GM21786 (cell line): Measurements from ENCODE around the gene ASTN1.

Experiments
- ATAC-seq: cut with Tn5 transposase; IDR thresholded peaks from one replicate; pipeline ENCODE4 v1.9.1; 2021; ENCODE audit not compliant: unreplicated experiment

Gene ASTN1

DNA sequence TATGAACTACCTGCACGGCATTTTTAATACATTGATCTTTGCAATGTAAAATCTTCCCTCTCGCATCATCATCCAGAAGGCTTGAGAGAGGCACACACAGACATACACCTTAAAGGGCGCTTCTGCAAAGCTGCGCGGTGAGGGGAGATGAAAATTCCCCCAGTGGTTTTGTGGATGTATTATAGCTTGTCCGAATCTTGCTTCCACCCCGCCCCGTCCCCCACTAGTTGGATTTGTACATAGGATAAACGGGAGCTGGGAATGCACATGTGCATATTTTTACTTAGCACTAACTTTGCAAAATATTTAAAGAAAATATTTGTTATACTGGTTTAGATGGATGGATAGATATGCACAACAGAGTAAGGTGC, 542 bp upstream of the ASTN1 start:
- ATAC-seq, result no peak

- no peak for ATAC-seq
These were observed 600 bp downstream of the ASTN1 start for GRCh38 chr1:177163844-177164379.

DNA sequence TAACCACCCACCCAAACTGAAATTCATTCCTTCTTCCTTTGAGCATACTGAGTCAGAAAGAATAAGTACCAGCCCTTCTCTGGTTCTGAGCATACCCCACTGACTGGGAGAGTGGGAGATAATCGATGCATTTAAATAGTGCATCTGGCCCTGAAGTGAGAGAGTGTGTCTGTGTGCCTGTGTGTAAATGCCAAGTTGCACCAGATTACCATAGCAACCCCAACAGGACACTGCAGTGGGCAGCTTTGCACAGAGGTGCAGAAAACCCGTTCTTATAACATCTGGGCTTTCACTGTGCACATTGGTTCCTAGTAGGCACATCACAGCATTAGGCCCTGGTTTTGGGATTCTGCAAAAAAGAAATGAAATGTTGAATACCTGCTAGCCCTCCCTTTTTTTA, 2.3 kb downstream of the ASTN1 start:
- no peak for ATAC-seq

DNA sequence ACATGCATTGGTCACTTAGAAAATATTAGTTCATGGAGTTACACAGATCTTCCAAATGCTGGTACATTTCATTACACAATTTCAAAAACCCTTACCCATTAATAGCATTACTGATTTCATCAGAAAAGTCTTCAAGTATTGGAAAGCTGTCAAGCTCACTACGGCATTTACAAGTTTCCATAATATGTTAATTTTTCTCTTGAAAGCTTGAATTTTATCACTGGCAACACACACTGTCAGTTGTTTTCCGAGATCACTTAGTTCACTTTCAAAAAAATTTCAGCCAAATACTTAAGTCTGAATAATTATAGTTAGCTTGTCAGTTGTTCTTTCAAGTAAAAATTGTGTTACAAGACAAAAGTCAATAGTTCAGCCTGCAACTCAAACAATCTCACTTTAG, 18.0 kb downstream of the ASTN1 start:
- ATAC-seq, result no peak

DNA sequence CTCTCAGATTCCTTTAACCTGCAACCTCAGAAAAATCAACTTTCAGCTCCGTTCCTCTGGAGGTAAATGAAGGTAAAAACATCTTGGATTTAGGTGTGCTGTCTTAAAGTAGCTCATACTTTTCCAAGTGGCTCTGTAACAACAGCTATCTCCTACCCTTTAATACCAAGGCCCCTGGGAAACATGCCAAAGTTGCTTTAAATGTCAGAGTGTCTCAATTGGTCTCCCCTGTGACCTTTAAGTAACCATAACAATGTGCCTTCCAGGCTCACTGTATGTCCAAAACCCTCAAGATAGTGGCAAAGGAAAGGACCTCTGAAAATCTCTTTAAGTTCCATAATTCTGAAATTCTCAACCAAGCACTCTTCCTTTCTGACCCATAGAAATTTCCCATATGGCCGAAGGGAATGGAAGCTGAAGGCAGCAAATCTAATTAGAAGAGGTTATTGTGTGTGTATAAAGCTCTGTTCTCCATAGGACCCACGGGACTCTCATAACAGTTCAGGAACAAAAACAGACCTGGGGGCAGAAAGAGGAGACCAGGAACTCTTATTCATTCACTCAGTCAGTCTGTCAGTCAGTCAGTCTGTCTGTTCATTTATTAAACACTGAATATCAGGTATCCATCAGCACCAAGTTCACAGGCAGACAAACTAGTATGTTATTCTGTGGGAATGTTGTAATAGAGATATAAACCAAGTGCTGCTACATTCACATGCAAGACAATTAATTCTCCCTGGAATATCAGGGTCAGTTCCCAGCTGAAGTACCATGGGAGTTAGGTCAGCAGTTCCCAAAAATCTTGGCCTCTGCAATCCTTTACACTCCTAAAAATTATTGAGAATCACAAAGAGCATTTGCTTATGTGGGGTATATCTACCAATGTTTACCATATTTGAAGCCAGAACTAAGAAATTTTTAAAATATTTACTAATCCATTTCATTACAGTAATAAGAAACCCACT, 19.1 kb downstream of the ASTN1 start:
- ATAC-seq, result no peak

GRCh38 chr1:177142791-177143271, 21.7 kb downstream of the ASTN1 start:
- no peak for ATAC-seq

- ATAC-seq, result no peak
These were observed 22.5 kb downstream of the ASTN1 start for GRCh38 chr1:177142010-177142409.

DNA sequence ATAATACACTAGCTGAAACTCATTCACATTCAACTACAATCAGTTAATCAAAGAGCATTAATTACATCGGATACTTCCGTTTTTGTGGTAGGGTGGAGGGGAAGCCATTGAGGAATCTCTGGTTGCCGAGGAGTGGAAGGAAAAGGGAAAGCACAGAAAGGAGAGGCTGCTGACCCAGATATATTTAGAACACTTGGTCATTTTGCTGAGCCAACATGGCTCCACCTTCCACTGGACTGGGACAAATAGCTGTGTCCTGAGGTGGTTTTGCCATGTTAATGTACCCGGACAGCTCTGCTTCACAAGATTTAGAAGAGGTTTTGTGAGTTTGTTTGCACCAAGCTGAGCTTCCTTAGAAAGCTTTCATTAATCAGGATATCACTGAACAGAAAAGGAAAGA, 26.2 kb downstream of the ASTN1 start:
- ATAC-seq, result no peak

DNA sequence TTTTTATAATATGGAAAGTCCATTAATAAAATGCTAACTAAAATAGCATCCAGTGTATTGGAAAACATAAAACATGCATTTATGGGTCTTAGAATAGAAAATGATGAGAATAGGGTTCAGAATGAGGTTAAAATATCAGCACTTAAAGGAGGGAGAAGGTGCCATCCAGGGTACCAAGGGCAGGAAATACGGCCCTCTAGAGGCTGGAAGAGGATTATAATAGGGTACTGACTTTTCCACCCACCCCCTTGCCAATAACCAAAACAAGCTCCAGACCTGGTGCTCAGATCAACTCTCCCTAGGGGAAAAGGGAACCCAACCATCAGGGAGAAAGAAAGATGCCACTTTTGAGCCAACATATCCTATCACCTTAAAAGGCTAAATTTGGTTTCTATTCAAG, 26.7 kb downstream of the ASTN1 start:
- ATAC-seq, result no peak

DNA sequence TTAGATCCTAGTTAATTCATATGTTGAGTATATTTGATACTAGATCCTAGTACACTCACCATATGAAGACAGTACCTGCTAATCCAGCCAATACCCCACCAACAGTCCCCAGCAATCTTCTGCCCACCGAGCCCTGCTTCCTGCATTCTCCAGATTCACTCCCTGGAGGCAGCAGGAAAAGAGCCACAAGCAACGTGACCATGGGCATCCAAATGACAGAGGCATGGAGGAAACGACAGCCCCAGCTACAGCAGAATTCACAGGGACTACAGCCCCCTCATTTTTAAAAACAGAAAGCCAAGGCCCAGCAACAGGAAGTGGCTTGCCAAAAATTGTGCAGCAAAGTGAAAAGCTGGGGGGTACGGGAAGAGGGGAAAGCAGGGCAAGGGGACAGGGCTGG, 29.3 kb downstream of the ASTN1 start:
- ATAC-seq, result no peak

GRCh38 chr1:177133977-177134538, 30.5 kb downstream of the ASTN1 start:
- ATAC-seq, result no peak

DNA sequence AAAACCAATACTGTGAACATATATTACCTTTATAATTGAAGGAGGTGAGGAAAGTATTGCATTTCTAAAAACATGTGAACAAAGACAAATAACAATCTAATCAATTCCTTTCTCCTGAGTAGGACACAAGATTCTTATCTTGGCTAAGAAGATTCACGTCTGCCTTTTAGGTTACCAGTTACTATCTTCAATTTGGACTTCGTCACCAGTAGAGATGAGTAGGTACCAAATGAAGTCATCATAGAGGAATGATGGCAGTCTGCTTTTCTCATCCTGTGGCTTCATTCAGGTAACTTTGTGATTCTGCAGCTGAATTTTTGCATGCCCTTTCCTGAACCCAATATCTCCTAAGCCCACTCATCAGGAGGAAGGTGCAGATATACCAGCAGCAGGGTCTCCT, 32.4 kb downstream of the ASTN1 start:
- ATAC-seq, result no peak

GRCh38 chr1:177131723-177132122, 32.8 kb downstream of the ASTN1 start:
- ATAC-seq, result no peak

DNA sequence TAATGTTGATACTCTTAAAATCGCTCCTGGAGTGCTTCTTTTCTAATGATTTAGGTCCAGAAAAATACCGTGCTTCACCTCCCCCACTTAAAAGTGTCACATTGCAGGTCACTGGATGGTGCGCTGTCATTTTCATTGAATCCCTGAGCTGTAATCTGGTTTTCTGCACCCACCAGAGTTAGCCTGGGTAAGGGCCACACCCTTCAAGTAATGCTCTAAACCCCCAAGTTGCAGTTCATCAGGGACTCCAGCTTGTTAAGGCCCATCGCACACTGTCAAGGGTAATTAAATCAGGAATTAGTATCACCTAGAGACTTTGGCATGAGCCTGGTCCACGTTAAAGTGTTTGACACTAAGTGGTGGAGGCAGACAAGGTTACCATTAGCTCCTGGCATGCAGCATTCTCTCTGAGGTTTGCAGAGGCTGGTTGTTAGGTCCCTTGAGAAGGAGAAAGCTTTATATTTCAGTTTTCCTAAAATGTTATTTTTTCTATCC, 34.0 kb downstream of the ASTN1 start:
- no peak for ATAC-seq

- ATAC-seq, result no peak
These were observed 35.7 kb downstream of the ASTN1 start for GRCh38 chr1:177128665-177129281.

- no peak for ATAC-seq
These were observed 38.2 kb downstream of the ASTN1 start for GRCh38 chr1:177126267-177126666.

- ATAC-seq, result no peak
These were observed 39.8 kb downstream of the ASTN1 start for GRCh38 chr1:177124577-177125278.

GRCh38 chr1:177122461-177123251, 41.9 kb downstream of the ASTN1 start:
- ATAC-seq, result no peak

DNA sequence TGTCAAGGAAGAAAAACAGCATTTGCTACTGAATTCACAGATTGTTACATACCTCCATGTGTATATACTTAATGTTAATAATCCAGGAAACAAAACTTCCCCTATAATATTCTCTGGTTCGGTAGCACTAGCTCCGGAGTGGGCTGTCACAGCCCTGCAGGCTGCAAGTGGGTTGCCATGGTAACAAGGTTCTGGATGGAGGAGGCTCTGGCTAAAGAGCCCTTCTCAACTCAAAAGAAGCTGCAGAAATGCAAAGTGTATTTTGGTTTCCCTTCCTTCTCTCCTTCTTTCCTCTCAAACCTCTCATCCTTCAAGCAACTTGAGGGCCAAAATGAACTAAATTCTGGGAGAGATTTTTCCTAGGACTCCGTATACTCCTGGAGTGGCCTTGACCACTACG, 45.2 kb downstream of the ASTN1 start:
- no peak for ATAC-seq

DNA sequence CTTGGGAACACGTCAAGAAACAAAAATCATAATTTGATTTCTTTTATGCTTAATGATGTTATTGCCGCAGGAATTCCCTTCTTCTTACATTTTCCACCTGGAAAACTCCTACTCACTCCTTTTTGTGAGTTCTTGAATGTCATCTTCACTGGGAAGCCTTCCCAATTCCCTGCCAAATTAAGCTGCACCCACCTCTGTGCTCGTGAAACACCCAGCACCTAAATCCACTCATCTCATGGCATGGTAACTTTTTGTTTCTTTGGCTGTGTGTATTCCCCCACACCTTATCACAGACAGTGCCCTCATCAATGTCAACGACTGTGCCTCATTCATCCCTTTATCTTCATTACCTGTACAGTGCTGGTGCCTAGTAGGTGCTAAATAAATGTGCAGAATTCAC, 45.6 kb downstream of the ASTN1 start:
- ATAC-seq, result no peak
